HG03521 (cell line): ENCODE measurements around the gene PROC.
"Not testable (repeated sequence)": the region's sequence is repeated elsewhere in the genome, so short reads cannot be mapped to it uniquely, and the experiment has no call there.

Experiments used
- ATAC-seq: cut with Tn5 transposase; IDR thresholded peaks from one replicate; pipeline ENCODE4 v1.9.1; 2021; ENCODE audit warnings: mild to moderate bottlenecking, moderate library complexity; ENCODE audit not compliant: unreplicated experiment

Gene PROC

GRCh38 chr2:127425540-127426490 is 7.6 kb downstream of the PROC start:
- ATAC-seq: no peak

DNA sequence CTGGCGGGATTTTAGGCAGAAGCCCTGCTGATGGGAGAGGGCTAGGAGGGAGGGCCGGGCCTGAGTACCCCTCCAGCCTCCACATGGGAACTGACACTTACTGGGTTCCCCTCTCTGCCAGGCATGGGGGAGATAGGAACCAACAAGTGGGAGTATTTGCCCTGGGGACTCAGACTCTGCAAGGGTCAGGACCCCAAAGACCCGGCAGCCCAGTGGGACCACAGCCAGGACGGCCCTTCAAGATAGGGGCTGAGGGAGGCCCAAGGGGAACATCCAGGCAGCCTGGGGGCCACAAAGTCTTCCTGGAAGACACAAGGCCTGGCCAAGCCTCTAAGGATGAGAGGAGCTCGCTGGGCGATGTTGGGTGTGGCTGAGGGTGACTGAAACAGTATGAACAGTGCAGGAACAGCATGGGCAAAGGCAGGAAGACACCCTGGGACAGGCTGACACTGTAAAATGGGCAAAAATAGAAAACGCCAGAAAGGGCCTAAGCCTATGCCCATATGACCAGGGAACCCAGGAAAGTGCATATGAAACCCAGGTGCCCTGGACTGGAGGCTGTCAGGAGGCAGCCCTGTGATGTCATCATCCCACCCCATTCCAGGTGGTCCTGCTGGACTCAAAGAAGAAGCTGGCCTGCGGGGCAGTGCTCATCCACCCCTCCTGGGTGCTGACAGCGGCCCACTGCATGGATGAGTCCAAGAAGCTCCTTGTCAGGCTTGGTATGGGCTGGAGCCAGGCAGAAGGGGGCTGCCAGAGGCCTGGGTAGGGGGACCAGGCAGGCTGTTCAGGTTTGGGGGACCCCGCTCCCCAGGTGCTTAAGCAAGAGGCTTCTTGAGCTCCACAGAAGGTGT is 8.5 kb downstream of the PROC start:
- ATAC-seq: no peak

- ATAC-seq: no peak
Measured at GRCh38 chr2:127427376-127428056, 9.3 kb downstream of the PROC start.

GRCh38 chr2:127428057-127428814 is 10.0 kb downstream of the PROC start:
- no peak for ATAC-seq

DNA sequence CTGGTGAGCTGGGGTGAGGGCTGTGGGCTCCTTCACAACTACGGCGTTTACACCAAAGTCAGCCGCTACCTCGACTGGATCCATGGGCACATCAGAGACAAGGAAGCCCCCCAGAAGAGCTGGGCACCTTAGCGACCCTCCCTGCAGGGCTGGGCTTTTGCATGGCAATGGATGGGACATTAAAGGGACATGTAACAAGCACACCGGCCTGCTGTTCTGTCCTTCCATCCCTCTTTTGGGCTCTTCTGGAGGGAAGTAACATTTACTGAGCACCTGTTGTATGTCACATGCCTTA is 10.5 kb downstream of the PROC start:
- ATAC-seq: no peak

GRCh38 chr2:127429291-127429690 is 11.1 kb downstream of the PROC start:
- ATAC-seq: no peak

DNA sequence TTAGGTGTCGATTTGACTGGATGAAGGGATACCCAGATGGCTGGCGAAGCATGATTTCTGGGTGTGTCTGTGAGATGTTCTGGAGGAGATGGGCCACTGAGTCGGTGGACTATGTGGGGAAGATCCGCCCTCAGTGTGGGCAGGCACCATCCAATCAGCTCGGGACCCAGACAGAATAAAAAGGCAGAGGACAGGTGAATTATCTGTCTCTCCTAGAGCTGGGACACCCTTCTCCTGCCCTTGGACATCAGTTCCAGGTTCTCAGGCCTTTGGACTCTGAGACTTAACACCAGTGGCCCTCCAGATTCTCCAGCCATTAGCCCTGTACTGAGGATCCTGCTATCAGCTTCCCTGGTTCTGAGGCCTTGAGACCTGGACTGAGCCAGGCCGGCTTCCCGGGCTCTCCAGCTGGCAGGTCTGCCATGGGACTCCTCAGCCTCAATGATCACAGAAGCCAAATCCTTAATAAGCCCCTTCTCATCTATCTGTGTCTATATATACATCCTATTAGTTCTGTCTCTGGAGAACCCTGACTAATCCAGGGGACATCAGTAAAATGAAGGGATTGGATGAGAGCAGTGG is 11.7 kb downstream of the PROC start:
- ATAC-seq: no peak

DNA sequence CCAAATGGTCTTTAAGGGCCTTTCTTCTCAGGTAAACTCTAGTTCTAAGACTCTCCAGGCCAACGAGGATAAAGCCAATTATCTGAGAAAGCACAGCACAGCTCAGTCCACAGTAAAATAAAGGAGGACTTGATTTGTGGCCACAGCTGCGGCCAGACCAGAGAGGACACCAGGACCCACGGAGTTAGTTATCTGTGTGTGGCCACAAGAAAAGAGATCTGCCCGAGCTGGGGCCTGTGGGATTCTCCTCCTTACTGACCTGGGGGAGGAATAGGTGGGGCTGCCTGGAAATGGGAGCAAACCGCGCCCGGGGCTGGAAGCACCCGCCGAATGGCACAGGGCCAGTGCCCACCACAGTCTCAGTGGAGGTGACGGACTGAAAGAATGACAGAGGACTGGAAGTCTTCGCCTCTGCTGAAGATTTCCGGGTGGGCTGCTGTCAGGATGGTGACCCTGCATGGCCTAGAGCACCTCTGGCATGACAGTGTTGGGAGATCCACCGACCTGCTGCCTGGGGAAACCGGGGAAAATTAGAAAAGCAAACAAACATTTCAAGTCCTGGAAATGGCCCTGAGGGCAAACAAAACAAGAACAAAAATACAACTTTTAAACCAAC is 13.3 kb downstream of the PROC start:
- ATAC-seq: no peak

- ATAC-seq: no peak
Measured at GRCh38 chr2:127434515-127434914, 16.3 kb downstream of the PROC start.

- ATAC-seq: no peak
Measured at GRCh38 chr2:127437056-127437455, 18.8 kb downstream of the PROC start.

GRCh38 chr2:127437781-127438726 is 19.8 kb downstream of the PROC start:
- no peak for ATAC-seq

GRCh38 chr2:127439343-127439742 is 21.1 kb downstream of the PROC start:
- no peak for ATAC-seq

DNA sequence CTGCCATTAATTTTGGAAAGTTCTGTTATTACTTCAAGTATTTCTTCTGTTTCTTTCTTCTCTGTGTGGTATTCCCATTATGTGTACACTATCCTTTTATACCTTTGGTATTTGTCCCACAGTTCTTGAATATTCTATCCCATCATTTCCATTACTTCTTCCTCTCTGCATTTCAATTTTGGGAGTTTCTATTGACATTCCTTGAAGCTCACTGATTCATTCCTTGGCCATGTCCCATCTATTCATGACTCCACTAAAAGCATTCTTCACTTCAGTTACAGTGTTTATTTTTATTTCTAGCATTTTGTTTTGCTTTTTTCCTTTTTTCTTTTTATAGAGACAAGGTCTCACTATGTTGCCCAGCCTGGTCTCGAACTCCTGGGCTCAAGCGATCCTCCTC is 30.3 kb downstream of the PROC start:
- ATAC-seq: no peak

GRCh38 chr2:127449414-127449813 is 31.2 kb downstream of the PROC start:
- no peak for ATAC-seq

DNA sequence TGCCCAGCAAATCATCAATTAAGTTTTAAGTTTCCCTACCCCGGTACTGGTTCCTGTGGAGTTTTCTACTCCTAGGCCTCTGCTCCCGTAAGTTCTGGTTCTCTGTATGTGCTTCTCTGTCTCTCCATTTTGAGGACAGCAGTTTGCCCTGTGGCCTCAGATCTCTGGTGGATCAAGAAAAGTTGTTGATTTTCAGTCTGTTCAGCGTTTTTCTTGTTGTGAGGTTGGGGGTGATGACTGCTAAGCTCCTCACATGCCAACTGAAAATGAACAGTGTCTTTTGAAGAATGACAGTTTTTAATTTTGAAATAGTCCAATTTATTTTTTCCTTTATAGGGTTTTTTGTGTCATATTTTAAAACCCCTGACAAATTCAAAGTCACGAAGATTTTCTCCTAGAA is 31.7 kb downstream of the PROC start:
- no peak for ATAC-seq

DNA sequence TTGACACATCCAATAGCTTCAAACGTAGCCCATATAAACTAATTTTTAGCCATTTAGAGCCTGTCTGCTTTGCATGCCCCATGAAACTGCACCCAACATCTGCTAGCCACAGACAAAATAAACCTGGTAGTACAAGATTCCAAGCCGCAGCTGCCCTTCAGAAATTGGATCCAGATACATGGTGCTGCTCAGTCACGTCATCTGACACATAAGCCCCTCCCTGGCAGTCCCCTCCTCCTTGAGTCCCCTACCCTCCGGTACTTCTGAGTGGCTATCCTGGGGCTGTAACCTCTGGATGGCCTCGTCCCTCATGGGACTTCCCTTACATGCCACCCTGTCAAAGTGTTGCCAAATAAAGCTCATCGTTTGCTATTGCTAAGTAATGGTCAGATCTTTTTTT is 33.8 kb downstream of the PROC start:
- no peak for ATAC-seq

DNA sequence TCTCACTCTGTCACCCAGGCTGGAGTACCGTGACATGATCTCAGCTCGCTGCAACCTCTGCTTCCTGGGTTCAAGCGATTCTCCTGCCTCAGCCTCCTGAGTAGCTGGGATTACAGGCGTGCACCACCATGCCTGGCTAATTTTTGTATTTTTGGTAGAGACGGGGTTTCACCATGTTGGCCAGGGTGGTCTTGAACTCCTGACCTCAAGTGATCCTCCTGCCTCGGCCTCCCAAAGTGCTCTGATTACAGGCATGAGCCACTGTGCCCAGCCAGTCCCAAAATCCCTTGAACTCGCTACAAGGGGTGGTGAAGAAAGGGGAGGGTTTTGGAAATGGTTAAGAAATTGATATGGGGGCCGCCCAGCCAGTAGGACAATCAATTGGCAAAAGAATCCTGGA is 34.2 kb downstream of the PROC start:
- not testable (repeated sequence) for ATAC-seq

DNA sequence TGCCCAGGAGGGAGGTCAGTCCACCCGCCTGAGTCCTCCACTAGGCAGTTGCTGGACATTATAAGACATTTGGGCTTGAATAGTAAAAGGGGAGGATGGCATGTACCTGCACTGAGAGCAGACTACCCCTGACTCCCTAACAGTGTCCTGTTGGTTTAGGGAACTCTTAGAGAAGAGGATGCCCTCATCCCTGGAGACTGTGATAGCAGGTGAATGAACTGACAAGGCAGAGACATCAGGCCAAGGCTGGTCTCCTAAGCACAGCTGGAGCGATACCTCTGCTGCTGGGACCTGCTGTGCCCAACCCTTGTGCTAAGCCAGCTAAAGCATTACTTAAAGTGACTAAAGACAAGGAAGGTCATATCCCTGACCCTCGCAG is 34.8 kb downstream of the PROC start:
- no peak for ATAC-seq
